ENCODE measurements around the gene CHFR. TPM values are rescaled to one million over a fixed set of nuclear protein-coding genes. Genes with fewer than 3 reads are reported as not detected.
A peak's percentile ranks its signal among the peaks of the same experiment; 100 is the strongest.

Gene CHFR
- total RNA-seq, 4 donors from 2014 or later = 27.2 to 34.7 (median 30.6) TPM

GRCh38 chr12:132923356-132923909 is 36.0 kb upstream of the CHFR start:
- DNase-seq (ENCODE audit: low spot score in 2 of 2) = no peak
- H3K4me3 ChIP-seq (ENCODE audit: low read depth, poor library complexity, severe bottlenecking) = no peak overlapping the region
- intact Hi-C loops (cut with DNase I; ENCODE audit: low total_unique reads) = no loop called here
- TF ChIP-seq CTCF (IDR thresholded peaks at IDR 0.05) (no peak), POLR2A (IDR thresholded peaks at IDR 0.05) (no peak)
- 55 to 67% methylated on average over 1 of the region's 1 CpG for WGBS, 2 donors

- TF ChIP-seq CTCF (IDR thresholded peaks at IDR 0.05) = no peak
- TF ChIP-seq POLR2A (IDR thresholded peaks at IDR 0.05) = no peak
- no peak overlapping the region for H3K4me3 ChIP-seq (ENCODE audit: low read depth, poor library complexity, severe bottlenecking)
- 95 to 96% methylated on average over 4 of the region's 4 CpGs for whole genome bisulfite sequencing, 2 donors
- intact Hi-C loops (cut with DNase I; ENCODE audit: low total_unique reads) = no loop called here
- DNase-seq (ENCODE audit: low spot score in 2 of 2) = no peak
These were observed 35.3 kb upstream of the CHFR start for GRCh38 chr12:132922676-132923075.

- intact Hi-C loops (cut with DNase I; ENCODE audit: low total_unique reads) = no loop called here
- 66 to 82% methylated on average over 9 of the region's 9 CpGs for WGBS, 2 donors
- no peak for DNase-seq (ENCODE audit: low spot score in 2 of 2)
- H3K4me3 ChIP-seq (ENCODE audit: low read depth, poor library complexity, severe bottlenecking) = no peak overlapping the region
- TF ChIP-seq CTCF (IDR thresholded peaks at IDR 0.05) (no peak), POLR2A (IDR thresholded peaks at IDR 0.05) (no peak)
These were observed 34.3 kb upstream of the CHFR start for GRCh38 chr12:132921685-132922084.

- intact Hi-C loops (cut with DNase I; ENCODE audit: low total_unique reads) = no loop called here
- WGBS, 2 donors = 97 to 99% methylated on average over 6 of the region's 6 CpGs
- no peak overlapping the region for H3K4me3 ChIP-seq (ENCODE audit: low read depth, poor library complexity, severe bottlenecking)
These were observed 31.3 kb upstream of the CHFR start for GRCh38 chr12:132918680-132919079.

GRCh38 chr12:132909030-132909368 is 21.6 kb upstream of the CHFR start:
- 1% methylated on average over 14 to 20 of the region's 22 CpGs for WGBS, 2 donors
- no peak for DNase-seq (ENCODE audit: low spot score in 2 of 2)
- TF ChIP-seq CTCF (IDR thresholded peaks at IDR 0.05) (no peak), POLR2A (IDR thresholded peaks at IDR 0.05) (no peak)
- peak overlapping the region; percentile 36 for H3K4me3 ChIP-seq (ENCODE audit: low read depth, poor library complexity, severe bottlenecking)
- intact Hi-C loops (cut with DNase I; ENCODE audit: low total_unique reads) = no loop called here

More at GRCh38 chr12:132918680-132919079, 31.3 kb upstream of the CHFR start:
- DNase-seq (ENCODE audit: low spot score in 2 of 2) = no peak
- TF ChIP-seq POLR2A (IDR thresholded peaks at IDR 0.05) (no peak), CTCF (IDR thresholded peaks at IDR 0.05) (no peak)

Data from lower leg skin (tissue), 4 donors.